SK-N-SH (cell line): ENCODE measurements around the gene CACNA2D4. TPM values are rescaled to one million over a fixed set of nuclear protein-coding genes. Genes with fewer than 3 reads are reported as not detected.

ENCODE experiments used
- CTCF ChIA-PET: fragments of 300-600, 350-600 bp; formaldehyde crosslinking; extraction: SDS; loops from one replicate; lab custom pipeline; 2021; lab: Yijun Ruan, JAX
- POLR2A ChIA-PET: fragments of 350-600 bp; sonication (Branson Sonifier 250); formaldehyde crosslinking; extraction: SDS; loops from one replicate; lab custom pipeline; 2020; ENCODE audit warnings: antibody characterized with exemption, inconsistent platforms; lab: Yijun Ruan, JAX
- DNase-seq: peaks from one replicate; pipeline ENCODE4 v3.0.0; 2012
- H2AFZ ChIP-seq: fragments of 200-600 bp; sonication (generic); 2 replicates; pipeline ENCODE4 v1.8.1; 2016; ENCODE audit warnings: antibody characterized with exemption, mild to moderate bottlenecking, low read depth
- H3F3A ChIP-seq: fragments of 200-600 bp; sonication (generic); replicated peaks from 2 replicates; pipeline ENCODE3; 2016; ENCODE audit warnings: antibody characterized with exemption, mild to moderate bottlenecking; ENCODE audit not compliant: insufficient read depth
- H3K27ac ChIP-seq, 2 experiments: fragments of 200-500 bp in 1 of 2; fragments of 200-600 bp in 1 of 2; sonication (Bioruptor generic) in 1 of 2; sonication (generic), shearing (Covaris generic) in 1 of 2; 2 replicates each; pipeline versions ENCODE4 v1.5.1 to v1.6.1; 2014 to 2016; ENCODE audit warnings: low read depth in 2 of 2, inconsistent platforms in 1 of 2, low read length in 1 of 2, mild to moderate bottlenecking in 1 of 2, mixed read lengths in 1 of 2
- H3K27me3 ChIP-seq: fragments of 200-600 bp; sonication (generic), shearing (Covaris generic); 2 replicates; pipeline ENCODE4 v1.6.1; 2016; ENCODE audit warnings: mixed run types; ENCODE audit not compliant: insufficient read depth
- H3K36me3 ChIP-seq, 2 experiments: fragments of 200-500 bp in 1 of 2; fragments of 200-600 bp in 1 of 2; sonication (Bioruptor generic) in 1 of 2; sonication (generic) in 1 of 2; replicated peaks in 1 of 2; 2 replicates each; pipeline versions ENCODE3 to v1.5.1; 2014 to 2016; ENCODE audit warnings: low read length in 1 of 2, mild to moderate bottlenecking in 1 of 2; ENCODE audit not compliant: insufficient read depth in 2 of 2, control insufficient read depth in 1 of 2
- H3K4me1 ChIP-seq, 2 experiments: fragments of 200-500 bp in 1 of 2; fragments of 200-600 bp in 1 of 2; sonication (Bioruptor generic) in 1 of 2; sonication (generic), shearing (Covaris generic) in 1 of 2; 2 replicates each; pipeline versions ENCODE4 v1.5.1 to v1.6.1; 2014 to 2016; ENCODE audit warnings: low read depth in 1 of 2, low read length in 1 of 2, mixed run types in 1 of 2; ENCODE audit not compliant: insufficient read depth in 2 of 2, control insufficient read depth in 1 of 2
- H3K4me2 ChIP-seq: fragments of 200-600 bp; sonication (generic), shearing (Covaris generic); 2 replicates; pipeline ENCODE4 v1.6.1; 2017; ENCODE audit warnings: mixed run types
- H3K4me3 ChIP-seq, 2 experiments: fragments of 200-500 bp in 1 of 2; fragments of 200-600 bp in 1 of 2; sonication (Bioruptor generic) in 1 of 2; sonication (generic), shearing (Covaris generic) in 1 of 2; 2 replicates each; pipeline versions ENCODE4 v1.5.1 to v1.8.1; 2014 to 2016; ENCODE audit warnings: low read depth in 2 of 2, inconsistent platforms in 1 of 2, low read length in 1 of 2, mild to moderate bottlenecking in 1 of 2, mixed read lengths in 1 of 2, moderate library complexity in 1 of 2
- H3K79me2 ChIP-seq: fragments of 200-600 bp; sonication (generic); 2 replicates; pipeline ENCODE4 v1.8.1; 2017; ENCODE audit warnings: mild to moderate bottlenecking; ENCODE audit not compliant: insufficient read depth
- H3K9ac ChIP-seq: fragments of 200-600 bp; sonication (generic); 2 replicates; pipeline ENCODE4 v1.6.1; 2017; ENCODE audit warnings: mixed run types
- H3K9me2 ChIP-seq: fragments of 200-600 bp; sonication (generic); 2 replicates; pipeline ENCODE4 v1.6.1; 2017; ENCODE audit warnings: mixed run types
- H3K9me3 ChIP-seq: fragments of 200-600 bp; sonication (generic); 2 replicates; pipeline ENCODE4 v1.6.1; 2017; ENCODE audit warnings: mixed run types, mild to moderate bottlenecking, moderate library complexity
- H4K20me1 ChIP-seq: fragments of 200-600 bp; sonication (generic); 2 replicates; pipeline ENCODE4 v1.6.1; 2017; ENCODE audit warnings: mild to moderate bottlenecking, mixed run types; ENCODE audit not compliant: insufficient read depth
- EP300 ChIP-seq, 2 experiments: IDR thresholded peaks; 2 replicates each; pipeline versions ENCODE4 v1.4.0 to v1.6.1; 2012; ENCODE audit warnings: borderline replicate concordance in 1 of 2, low read depth in 1 of 2, low read length in 1 of 2
- EZH2phosphoT487 ChIP-seq: fragments of 200-600 bp; sonication (generic); IDR thresholded peaks from 2 replicates; pipeline ENCODE4 v1.6.1; 2017; ENCODE audit warnings: low read depth, mixed run types, mild to moderate bottlenecking, antibody characterized with exemption, moderate library complexity, borderline replicate concordance
- FOSL2 ChIP-seq: IDR thresholded peaks from 2 replicates; pipeline ENCODE4 v1.4.0; 2012; ENCODE audit warnings: low read depth, mild to moderate bottlenecking, moderate library complexity, borderline replicate concordance
- FOXM1 ChIP-seq: IDR thresholded peaks from 2 replicates; pipeline ENCODE4 v1.4.0; 2012; ENCODE audit warnings: low read depth, mild to moderate bottlenecking
- GATA2 ChIP-seq: sonication (generic); formaldehyde crosslinking; IDR thresholded peaks from 2 replicates; pipeline ENCODE4 v1.5.0; 2020; ENCODE audit warnings: mild to moderate bottlenecking, missing genetic modification reagents
- JUND ChIP-seq: IDR thresholded peaks from 2 replicates; pipeline ENCODE4 v1.4.0; 2012
- MEF2A ChIP-seq: IDR thresholded peaks from 2 replicates; pipeline ENCODE4 v1.4.0; 2012; ENCODE audit warnings: low read depth, borderline replicate concordance
- MXI1 ChIP-seq: IDR thresholded peaks from 2 replicates; pipeline ENCODE4 v1.6.1; 2012; ENCODE audit warnings: mild to moderate bottlenecking, low read depth, low read length, improper control_type of control experiment
- NRF1 ChIP-seq: IDR thresholded peaks from 2 replicates; pipeline ENCODE4 v1.6.1; 2012; ENCODE audit warnings: low read depth, mild to moderate bottlenecking, low read length
- POLR2AphosphoS5 ChIP-seq: IDR thresholded peaks from 2 replicates; pipeline ENCODE4 v1.6.1; 2012; ENCODE audit warnings: low read depth, low read length
- RFX5 ChIP-seq: IDR thresholded peaks from 2 replicates; pipeline ENCODE4 v1.6.1; 2012; ENCODE audit warnings: mild to moderate bottlenecking, improper control_type of control experiment, low read length
- RXRA ChIP-seq: IDR thresholded peaks from 2 replicates; pipeline ENCODE4 v1.4.0; 2012; ENCODE audit warnings: low read depth, mild to moderate bottlenecking, borderline replicate concordance
- TAF1 ChIP-seq: IDR thresholded peaks from 2 replicates; pipeline ENCODE4 v1.6.1; 2012; ENCODE audit warnings: low read depth, mild to moderate bottlenecking, low read length, moderate library complexity, borderline replicate concordance
- TCF12 ChIP-seq: IDR thresholded peaks from 2 replicates; pipeline ENCODE4 v1.4.0; 2012
- USF2 ChIP-seq: fragments of 150-350 bp; IDR thresholded peaks from 2 replicates; pipeline ENCODE4 v1.6.1; 2017; ENCODE audit warnings: antibody characterized with exemption, low read length, low read depth, borderline replicate concordance
- YY1 ChIP-seq: IDR thresholded peaks from 2 replicates; pipeline ENCODE4 v1.4.0; 2012; ENCODE audit warnings: low read depth, mild to moderate bottlenecking
- WGBS: methylation state at CpG from one replicate; pipeline ENCODE4 v1.1.6; 2017; ENCODE audit warnings: low lambda C conversion rate; 5-methylcytosine and 5-hydroxymethylcytosine counted together
- polyA plus RNA-seq, 3 experiments: library from polyadenylated mRNA; depleted of rRNA; stranded (reverse); fragments of >200 nt; gene quantifications; 2 replicates each; pipeline ENCODE4 v1.2.3, GENCODE V29; 2012
- TF ChIP-seq, protein P1 (sequence below): IDR thresholded peaks from 2 replicates; pipeline ENCODE4 v1.4.0; 2012; ENCODE audit warnings: low read depth, borderline replicate concordance
- TF ChIP-seq, protein P2 (sequence below): IDR thresholded peaks from 2 replicates; pipeline ENCODE4 v1.4.0; 2012; ENCODE audit warnings: low read depth, borderline replicate concordance

The CACNA2D4 gene
- polyA plus RNA-seq, 1 of the 3 experiments (the other 2 are of a cell fraction) = 0.02 TPM

GRCh38 chr12:1826401-1826800 lies 92.1 kb downstream of the CACNA2D4 start:
- Histone ChIP-seq H3K36me3 (no peaks in the 10 kb centered on the region), H3F3A (no peaks in the 10 kb centered on the region), H2AFZ (no peak overlapping the region), H4K20me1 (no peaks in the 10 kb centered on the region), H3K27me3 (peaks cover 3% of the 10 kb centered on the region; the same call in 1 of the 2 replicates), H3K27ac (no peak overlapping the region), H3K9me2 (no peaks in the 10 kb centered on the region), H3K79me2 (no peaks in the 10 kb centered on the region), H3K4me1 (peaks cover 0 to 74% of the 10 kb centered on the region in 2 experiments; a peak in 2 of 4 replicates), H3K9ac (no peak overlapping the region), H3K9me3 (no peaks in the 10 kb centered on the region), H3K4me2 (no peak overlapping the region), H3K4me3 (no peak overlapping the region)
- TF ChIP-seq, protein P1, sequence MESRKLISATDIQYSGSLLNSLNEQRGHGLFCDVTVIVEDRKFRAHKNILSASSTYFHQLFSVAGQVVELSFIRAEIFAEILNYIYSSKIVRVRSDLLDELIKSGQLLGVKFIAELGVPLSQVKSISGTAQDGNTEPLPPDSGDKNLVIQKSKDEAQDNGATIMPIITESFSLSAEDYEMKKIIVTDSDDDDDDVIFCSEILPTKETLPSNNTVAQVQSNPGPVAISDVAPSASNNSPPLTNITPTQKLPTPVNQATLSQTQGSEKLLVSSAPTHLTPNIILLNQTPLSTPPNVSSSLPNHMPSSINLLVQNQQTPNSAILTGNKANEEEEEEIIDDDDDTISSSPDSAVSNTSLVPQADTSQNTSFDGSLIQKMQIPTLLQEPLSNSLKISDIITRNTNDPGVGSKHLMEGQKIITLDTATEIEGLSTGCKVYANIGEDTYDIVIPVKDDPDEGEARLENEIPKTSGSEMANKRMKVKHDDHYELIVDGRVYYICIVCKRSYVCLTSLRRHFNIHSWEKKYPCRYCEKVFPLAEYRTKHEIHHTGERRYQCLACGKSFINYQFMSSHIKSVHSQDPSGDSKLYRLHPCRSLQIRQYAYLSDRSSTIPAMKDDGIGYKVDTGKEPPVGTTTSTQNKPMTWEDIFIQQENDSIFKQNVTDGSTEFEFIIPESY = no peak
- TF ChIP-seq POLR2AphosphoS5 (no peak), RXRA (no peak), EP300 (IDR thresholded peaks at IDR 0.05; ENCODE audit: borderline replicate concordance in 1 of 2, low read depth in 1 of 2, low read length in 1 of 2) (no peak), FOSL2 (no peak), EZH2phosphoT487 (no peak), RFX5 (no peak), YY1 (no peak), FOXM1 (no peak), TAF1 (no peak), MXI1 (no peak), MEF2A (no peak), JUND (no peak)
- TF ChIP-seq, protein P2, sequence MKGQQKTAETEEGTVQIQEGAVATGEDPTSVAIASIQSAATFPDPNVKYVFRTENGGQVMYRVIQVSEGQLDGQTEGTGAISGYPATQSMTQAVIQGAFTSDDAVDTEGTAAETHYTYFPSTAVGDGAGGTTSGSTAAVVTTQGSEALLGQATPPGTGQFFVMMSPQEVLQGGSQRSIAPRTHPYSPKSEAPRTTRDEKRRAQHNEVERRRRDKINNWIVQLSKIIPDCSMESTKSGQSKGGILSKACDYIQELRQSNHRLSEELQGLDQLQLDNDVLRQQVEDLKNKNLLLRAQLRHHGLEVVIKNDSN = no peak
- CTCF ChIA-PET = interaction anchor here (1.2 to 1.6 kb wide), 2 partner anchors 26 to 192 kb away, joined by 3 to 4 read pairs; no protein-coding TSS in a partner anchor
- POLR2A ChIA-PET = no interaction called here
- WGBS = 57% methylated on average over 8 of the region's 15 CpGs
- DNase-seq = no peak

DNA sequence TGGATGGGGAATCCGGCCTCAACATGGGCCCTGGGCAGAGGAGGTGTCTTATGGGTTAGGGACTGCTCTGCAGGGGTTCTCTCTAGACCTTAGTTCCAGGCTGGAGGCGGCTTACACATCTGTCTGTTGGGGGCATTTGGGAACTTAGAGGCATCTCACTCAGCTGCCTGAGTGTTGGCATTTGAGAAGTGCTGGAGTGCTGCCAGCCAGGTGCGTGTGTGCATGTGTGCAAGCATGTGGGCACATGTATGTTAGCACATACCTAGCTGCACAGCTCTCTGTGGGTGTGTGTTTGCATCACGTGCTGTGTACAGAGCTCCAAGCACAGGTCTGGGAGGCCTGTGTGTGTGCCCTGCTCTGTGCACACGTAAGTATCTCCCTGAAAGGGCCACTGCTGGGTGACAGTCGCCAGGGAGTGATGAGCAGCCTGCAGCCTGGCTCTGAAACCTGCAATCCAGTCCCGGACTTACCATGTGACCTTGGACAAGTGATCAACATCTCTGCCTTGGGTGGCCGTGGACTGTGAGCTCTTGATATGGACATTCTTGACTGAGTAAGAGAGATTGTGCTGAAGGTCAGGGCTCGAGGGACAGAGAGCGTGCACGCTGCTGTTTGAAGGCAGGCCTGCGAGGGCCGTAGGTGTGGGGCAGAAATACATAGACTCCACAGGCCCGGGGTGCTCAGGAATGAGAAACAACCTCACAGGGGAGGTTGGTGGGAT lies 92.9 kb downstream of the CACNA2D4 start:
- ChIA-PET CTCF (interaction anchor here (2.0 to 3.5 kb wide), 2 partner anchors 34 to 114 kb away, joined by 8 to 19 read pairs; no protein-coding TSS in a partner anchor), POLR2A (no interaction called here)
- no peaks in the 10 kb centered on the region for H4K20me1 ChIP-seq
- WGBS = 60% methylated on average over 13 of the region's 14 CpGs
- H3K27ac ChIP-seq = no peak overlapping the region
- peaks cover 11% of the 10 kb centered on the region; the same call in 1 of the 2 replicates for H3K27me3 ChIP-seq
- H3K36me3 ChIP-seq = no peaks in the 10 kb centered on the region
- H3K4me1 ChIP-seq = peaks cover 0 to 74% of the 10 kb centered on the region in 2 experiments; a peak in 2 of 4 replicates
- no peak overlapping the region for H3K4me2 ChIP-seq
- H3K9me2 ChIP-seq = no peaks in the 10 kb centered on the region
- H3F3A ChIP-seq = no peaks in the 10 kb centered on the region
- no peaks in the 10 kb centered on the region for H3K9me3 ChIP-seq
- DNase-seq = no peak
- no peak overlapping the region for H2AFZ ChIP-seq
- no peaks in the 10 kb centered on the region for H3K79me2 ChIP-seq
- no peak overlapping the region for H3K9ac ChIP-seq
- H3K4me3 ChIP-seq = no peak overlapping the region
- TF ChIP-seq USF2 (no peak), TAF1 (no peak), TCF12 (no peak), GATA2 (CRISPR knock-in tag) (no peak), JUND (no peak), EP300 (IDR thresholded peaks at IDR 0.05; ENCODE audit: borderline replicate concordance in 1 of 2, low read depth in 1 of 2, low read length in 1 of 2) (no peak), MXI1 (no peak), POLR2AphosphoS5 (no peak), EZH2phosphoT487 (no peak), NRF1 (no peak)
- TF ChIP-seq, protein P1 = no peak
